Islet of Langerhans (tissue), 1 donor: ENCODE data around the gene MLPH.
"Not testable (repeated sequence)": the region's sequence is repeated elsewhere in the genome, so short reads cannot be mapped to it uniquely, and the experiment has no call there.

ENCODE experiments used
- FAIRE-seq: peaks from one replicate; lab custom pipeline; 2011; peaks lifted over from hg19 to GRCh38; lab: Jason Lieb, UNC

Gene MLPH

GRCh38 chr2:237588044-237588696, 101.1 kb downstream of the MLPH start:
- no peak for FAIRE-seq

- peak; percentile 86 for FAIRE-seq
These were observed 103.5 kb downstream of the MLPH start, which contains the start of gene RAB17 for GRCh38 chr2:237590272-237591140. TSS of gene RAB17 (minus strand) at chr2:237590734. CDS start at chr2:237586154, 4,580 bp downstream.

GRCh38 chr2:237591141-237591881, 104.3 kb downstream of the MLPH start:
- no peak for FAIRE-seq

GRCh38 chr2:237592425-237592980, 105.5 kb downstream of the MLPH start:
- FAIRE-seq, result no peak

GRCh38 chr2:237593036-237593435, 106.0 kb downstream of the MLPH start:
- no peak for FAIRE-seq

- no peak for FAIRE-seq
These were observed 106.7 kb downstream of the MLPH start for GRCh38 chr2:237593596-237594320.

GRCh38 chr2:237594514-237594871, 107.4 kb downstream of the MLPH start:
- FAIRE-seq, result no peak

GRCh38 chr2:237595829-237596519, 108.9 kb downstream of the MLPH start:
- not testable (repeated sequence) for FAIRE-seq

- no peak for FAIRE-seq
These were observed 109.6 kb downstream of the MLPH start for GRCh38 chr2:237596520-237597195.

- no peak for FAIRE-seq
These were observed 110.4 kb downstream of the MLPH start for GRCh38 chr2:237597196-237598145.

- no peak for FAIRE-seq
These were observed 111.6 kb downstream of the MLPH start for GRCh38 chr2:237598468-237599208.

GRCh38 chr2:237599465-237600110, 112.5 kb downstream of the MLPH start:
- FAIRE-seq, result no peak

GRCh38 chr2:237600205-237600846, 113.3 kb downstream of the MLPH start:
- no peak for FAIRE-seq

- FAIRE-seq, result no peak
These were observed 114.5 kb downstream of the MLPH start for GRCh38 chr2:237601453-237602116.

- no peak for FAIRE-seq
These were observed 115.4 kb downstream of the MLPH start for GRCh38 chr2:237602409-237602808.

- FAIRE-seq, result no peak
These were observed 116.1 kb downstream of the MLPH start for GRCh38 chr2:237603049-237603717.
